OCI-LY1 (cell line): ENCODE data around the gene ERICH6.

Experiments
- EZH2 ChIP-seq: fragments of 200-600 bp; sonication (generic), shearing (Covaris generic); IDR thresholded peaks from 2 replicates; pipeline ENCODE4 v1.8.0; 2017; ENCODE audit warnings: borderline replicate concordance, mixed run types, mild to moderate bottlenecking, antibody characterized with exemption, low read length, moderate library complexity, mixed read lengths
- TF ChIP-seq, protein P1 (sequence below): fragments of 200-600 bp; sonication (generic), shearing (Covaris generic); IDR thresholded peaks from 2 replicates; pipeline ENCODE4 v1.5.1; 2017; ENCODE audit warnings: mild to moderate bottlenecking, antibody characterized with exemption, low read length, moderate library complexity, mixed read lengths

DNA sequence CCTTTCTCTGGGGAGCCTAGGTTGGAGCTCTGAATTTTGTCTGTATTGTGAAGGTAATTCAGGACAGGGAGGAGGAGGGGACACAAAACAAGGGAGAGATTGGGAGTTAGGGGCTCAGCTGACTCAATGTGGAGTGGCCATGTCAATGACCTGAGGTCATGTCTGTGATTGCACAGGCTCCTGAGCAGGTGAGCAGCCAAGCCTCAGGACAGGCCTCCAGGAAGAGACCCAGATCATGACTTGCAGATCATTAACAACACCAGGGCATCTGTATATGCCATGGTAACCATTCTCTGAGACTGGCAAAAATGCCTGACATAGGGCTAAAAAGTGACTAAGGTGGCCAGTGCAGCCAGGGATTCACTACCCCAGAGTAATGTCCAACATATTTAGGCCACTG, 20.9 kb downstream of the ERICH6 start:
- TF ChIP-seq, protein P1, sequence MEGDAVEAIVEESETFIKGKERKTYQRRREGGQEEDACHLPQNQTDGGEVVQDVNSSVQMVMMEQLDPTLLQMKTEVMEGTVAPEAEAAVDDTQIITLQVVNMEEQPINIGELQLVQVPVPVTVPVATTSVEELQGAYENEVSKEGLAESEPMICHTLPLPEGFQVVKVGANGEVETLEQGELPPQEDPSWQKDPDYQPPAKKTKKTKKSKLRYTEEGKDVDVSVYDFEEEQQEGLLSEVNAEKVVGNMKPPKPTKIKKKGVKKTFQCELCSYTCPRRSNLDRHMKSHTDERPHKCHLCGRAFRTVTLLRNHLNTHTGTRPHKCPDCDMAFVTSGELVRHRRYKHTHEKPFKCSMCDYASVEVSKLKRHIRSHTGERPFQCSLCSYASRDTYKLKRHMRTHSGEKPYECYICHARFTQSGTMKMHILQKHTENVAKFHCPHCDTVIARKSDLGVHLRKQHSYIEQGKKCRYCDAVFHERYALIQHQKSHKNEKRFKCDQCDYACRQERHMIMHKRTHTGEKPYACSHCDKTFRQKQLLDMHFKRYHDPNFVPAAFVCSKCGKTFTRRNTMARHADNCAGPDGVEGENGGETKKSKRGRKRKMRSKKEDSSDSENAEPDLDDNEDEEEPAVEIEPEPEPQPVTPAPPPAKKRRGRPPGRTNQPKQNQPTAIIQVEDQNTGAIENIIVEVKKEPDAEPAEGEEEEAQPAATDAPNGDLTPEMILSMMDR = no peak
- no peak for TF ChIP-seq EZH2
